Activated CD8-positive, alpha-beta T cell treated with anti-CD3 and anti-CD28 coated beads for 36 hours (primary cell): ENCODE measurements around the gene SLIT3. TPM values are rescaled to one million over a fixed set of nuclear protein-coding genes. Genes with fewer than 3 reads are reported as not detected.

Experiments used
- ATAC-seq: fragments of 200-7000 bp; cut with Tn5 transposase; one replicate; pipeline ENCODE4 v1.10.0; 2021; ENCODE audit warnings: mild to moderate bottlenecking, moderate library complexity
- CTCF ChIA-PET: fragments of 350-600 bp; sonication (Branson Sonifier 250); formaldehyde crosslinking; loops from one replicate; lab custom pipeline; 2021; ENCODE audit warnings: antibody characterized with exemption; lab: Charles Lee
- POLR2A ChIA-PET: fragments of 350-600 bp; sonication (Branson Sonifier 250); formaldehyde crosslinking; loops from one replicate; lab custom pipeline; 2021; ENCODE audit warnings: antibody characterized with exemption; lab: Charles Lee
- DNase-seq: peaks from one replicate; pipeline ENCODE4 v3.0.0-alpha.2; 2020
- H3K27ac Mint-ChIP-seq: one replicate; pipeline ENCODE4 v1.8.0; 2021; ENCODE audit warnings: mild to moderate bottlenecking, mixed read lengths
- H3K27me3 Mint-ChIP-seq: one replicate; pipeline ENCODE4 v1.8.0; 2021; ENCODE audit warnings: mixed read lengths
- H3K36me3 Mint-ChIP-seq: one replicate; pipeline ENCODE4 v1.8.0; 2021; ENCODE audit warnings: low read depth, mixed read lengths
- H3K4me1 Mint-ChIP-seq: one replicate; pipeline ENCODE4 v1.8.0; 2021; ENCODE audit warnings: low read depth, mixed read lengths
- H3K4me3 Mint-ChIP-seq: one replicate; pipeline ENCODE4 v1.8.0; 2021; ENCODE audit warnings: mild to moderate bottlenecking, moderate library complexity, mixed read lengths
- H3K9me3 Mint-ChIP-seq: one replicate; pipeline ENCODE4 v1.8.0; 2021; ENCODE audit warnings: mixed read lengths
- CTCF ChIP-seq: fragments of 200-600 bp; IDR thresholded peaks from one replicate; pipeline ENCODE4 v1.8.0; 2022; ENCODE audit warnings: antibody characterized with exemption, mild to moderate bottlenecking
- intact Hi-C: fragments of 100-400 bp; cut with micrococcal nuclease; formaldehyde crosslinking; loops from one replicate; pipeline ENCODE4 v1.10.0; 2022
- total RNA-seq, 2 experiments: library from RNA; stranded (reverse); gene quantifications; one replicate each; pipeline ENCODE4 v1.2.3, GENCODE V29; 2021

Gene SLIT3
- total RNA-seq, 2 experiments from 2014 or later = 0.69 to 0.74 TPM

- ChIA-PET CTCF (interaction anchor here (1.2 kb wide), 1 partner anchor 13 kb away, joined by 3 read pairs; no protein-coding TSS in a partner anchor), POLR2A (no interaction called here)
- no peak for TF ChIP-seq CTCF
- intact Hi-C loops = no loop called here
- Mint-ChIP-seq H3K36me3 (no peaks in the 10 kb centered on the region), H3K27ac (no peak overlapping the region), H3K4me1 (peaks cover 7% of the 10 kb centered on the region), H3K9me3 (peaks cover 4% of the 10 kb centered on the region), H3K4me3 (no peak overlapping the region), H3K27me3 (peaks cover 14% of the 10 kb centered on the region)
- ATAC-seq (peak; percentile 49), DNase-seq (peak; percentile 35)
These were observed 566.2 kb downstream of the SLIT3 start for GRCh38 chr5:168734620-168735300.

GRCh38 chr5:168734119-168734518 is 566.8 kb downstream of the SLIT3 start:
- peaks cover 7% of the 10 kb centered on the region for H3K4me1 Mint-ChIP-seq
- intact Hi-C loops = no loop called here
- CTCF ChIA-PET = no interaction called here
- TF ChIP-seq CTCF = no peak
- POLR2A ChIA-PET = no interaction called here
- H3K36me3 Mint-ChIP-seq = peaks cover 2% of the 10 kb centered on the region
- no peak for ATAC-seq
- H3K4me3 Mint-ChIP-seq = no peak overlapping the region
- H3K9me3 Mint-ChIP-seq = peaks cover 8% of the 10 kb centered on the region
- H3K27me3 Mint-ChIP-seq = peaks cover 16% of the 10 kb centered on the region
- no peak overlapping the region for H3K27ac Mint-ChIP-seq
- no peak for DNase-seq

- no peak for TF ChIP-seq CTCF
- no peaks in the 10 kb centered on the region for H3K4me1 Mint-ChIP-seq
- ATAC-seq (no peak), DNase-seq (no peak)
- peaks cover 19% of the 10 kb centered on the region for H3K9me3 Mint-ChIP-seq
- H3K36me3 Mint-ChIP-seq = peaks cover 4% of the 10 kb centered on the region
- H3K27ac Mint-ChIP-seq = no peak overlapping the region
- no peak overlapping the region for H3K4me3 Mint-ChIP-seq
- intact Hi-C loops = no loop called here
- CTCF ChIA-PET = no interaction called here
- POLR2A ChIA-PET = no interaction called here
- H3K27me3 Mint-ChIP-seq = peaks cover 15% of the 10 kb centered on the region
These were observed 572.3 kb downstream of the SLIT3 start for GRCh38 chr5:168728546-168729211.

- Mint-ChIP-seq H3K27ac (no peak overlapping the region), H3K36me3 (peaks cover 4% of the 10 kb centered on the region), H3K27me3 (peaks cover 18% of the 10 kb centered on the region), H3K4me3 (no peak overlapping the region), H3K4me1 (no peaks in the 10 kb centered on the region), H3K9me3 (peaks cover 19% of the 10 kb centered on the region)
- DNase-seq (no peak), ATAC-seq (no peak)
- intact Hi-C loops = no loop called here
- POLR2A ChIA-PET = no interaction called here
- TF ChIP-seq CTCF = no peak
- CTCF ChIA-PET = no interaction called here
These were observed 573.4 kb downstream of the SLIT3 start for GRCh38 chr5:168727547-168727946.

- POLR2A ChIA-PET = no interaction called here
- Mint-ChIP-seq H3K9me3 (peaks cover 19% of the 10 kb centered on the region), H3K27me3 (peaks cover 23% of the 10 kb centered on the region), H3K27ac (no peak overlapping the region), H3K36me3 (peaks cover 4% of the 10 kb centered on the region), H3K4me3 (no peak overlapping the region), H3K4me1 (no peaks in the 10 kb centered on the region)
- ATAC-seq (no peak), DNase-seq (no peak)
- intact Hi-C loops = no loop called here
- no peak for TF ChIP-seq CTCF
- CTCF ChIA-PET = no interaction called here
These were observed 574.6 kb downstream of the SLIT3 start for GRCh38 chr5:168726342-168726741.
